Bronchial epithelial cell (primary cell): Measurements from ENCODE around the gene AARS2. TPM values are rescaled to one million over a fixed set of nuclear protein-coding genes. Genes with fewer than 3 reads are reported as not detected.

Experiments used
- DNase-seq: peaks from one replicate; pipeline ENCODE4 v3.0.0-alpha.2; 2010; ENCODE audit warnings: low read depth
- FAIRE-seq: peaks from 2 replicates; lab custom pipeline; 2011; peaks lifted over from hg19 to GRCh38; lab: Jason Lieb, UNC
- H3K27me3 ChIP-seq: 2 replicates; pipeline ENCODE4 v1.5.1; 2011; ENCODE audit warnings: low read length; ENCODE audit not compliant: control insufficient read depth, insufficient read depth
- H3K36me3 ChIP-seq: 2 replicates; pipeline ENCODE4 v1.5.1; 2011; ENCODE audit warnings: low read length; ENCODE audit not compliant: control insufficient read depth, insufficient read depth
- H3K4me3 ChIP-seq: 2 replicates; pipeline ENCODE4 v1.5.1; 2011; ENCODE audit warnings: mild to moderate bottlenecking, low read depth, low read length, control low read depth
- total RNA-seq: library from RNA; depleted of rRNA; stranded (reverse); fragments of >200 nt; gene quantifications from 2 replicates; pipeline ENCODE4 v1.2.1, GENCODE V29; 2014
- TF ChIP-seq, protein P1 (sequence below): IDR thresholded peaks from 2 replicates; pipeline ENCODE4 v1.5.1; 2011; ENCODE audit warnings: mild to moderate bottlenecking, moderate library complexity, low read length, control low read depth, inconsistent platforms; ENCODE audit not compliant: insufficient read depth, severe bottlenecking

AARS2 gene
- total RNA-seq, 1 donor from 2014 or later: 9.5 TPM

DNA sequence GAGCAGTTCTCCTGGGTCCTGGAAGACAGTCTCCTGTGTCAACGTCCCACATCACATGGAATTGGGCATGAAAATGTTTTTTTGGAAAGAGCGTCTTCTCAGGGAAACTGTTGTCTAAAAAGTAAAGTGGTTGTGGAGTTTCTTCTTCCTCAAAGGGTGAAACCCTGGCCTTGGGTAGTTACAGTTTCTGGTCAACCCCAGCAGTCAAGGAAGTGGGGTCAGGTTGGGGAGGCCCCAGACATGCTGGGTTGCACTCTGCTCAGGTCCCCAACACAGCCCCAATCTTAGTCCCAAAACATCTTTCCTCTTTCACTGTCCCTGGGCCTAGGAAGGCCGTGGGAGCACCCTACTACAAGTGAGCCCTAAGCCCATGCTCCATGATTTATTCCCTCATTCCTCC is 46.8 kb downstream of the AARS2 start:
- Histone ChIP-seq H3K4me3 (no peak overlapping the region), H3K27me3 (peaks cover 7% of the 10 kb centered on the region), H3K36me3 (peaks cover 4% of the 10 kb centered on the region)
- DNase-seq: no peak
- FAIRE-seq: no peak
- TF ChIP-seq, protein P1, sequence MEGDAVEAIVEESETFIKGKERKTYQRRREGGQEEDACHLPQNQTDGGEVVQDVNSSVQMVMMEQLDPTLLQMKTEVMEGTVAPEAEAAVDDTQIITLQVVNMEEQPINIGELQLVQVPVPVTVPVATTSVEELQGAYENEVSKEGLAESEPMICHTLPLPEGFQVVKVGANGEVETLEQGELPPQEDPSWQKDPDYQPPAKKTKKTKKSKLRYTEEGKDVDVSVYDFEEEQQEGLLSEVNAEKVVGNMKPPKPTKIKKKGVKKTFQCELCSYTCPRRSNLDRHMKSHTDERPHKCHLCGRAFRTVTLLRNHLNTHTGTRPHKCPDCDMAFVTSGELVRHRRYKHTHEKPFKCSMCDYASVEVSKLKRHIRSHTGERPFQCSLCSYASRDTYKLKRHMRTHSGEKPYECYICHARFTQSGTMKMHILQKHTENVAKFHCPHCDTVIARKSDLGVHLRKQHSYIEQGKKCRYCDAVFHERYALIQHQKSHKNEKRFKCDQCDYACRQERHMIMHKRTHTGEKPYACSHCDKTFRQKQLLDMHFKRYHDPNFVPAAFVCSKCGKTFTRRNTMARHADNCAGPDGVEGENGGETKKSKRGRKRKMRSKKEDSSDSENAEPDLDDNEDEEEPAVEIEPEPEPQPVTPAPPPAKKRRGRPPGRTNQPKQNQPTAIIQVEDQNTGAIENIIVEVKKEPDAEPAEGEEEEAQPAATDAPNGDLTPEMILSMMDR: no peak

DNA sequence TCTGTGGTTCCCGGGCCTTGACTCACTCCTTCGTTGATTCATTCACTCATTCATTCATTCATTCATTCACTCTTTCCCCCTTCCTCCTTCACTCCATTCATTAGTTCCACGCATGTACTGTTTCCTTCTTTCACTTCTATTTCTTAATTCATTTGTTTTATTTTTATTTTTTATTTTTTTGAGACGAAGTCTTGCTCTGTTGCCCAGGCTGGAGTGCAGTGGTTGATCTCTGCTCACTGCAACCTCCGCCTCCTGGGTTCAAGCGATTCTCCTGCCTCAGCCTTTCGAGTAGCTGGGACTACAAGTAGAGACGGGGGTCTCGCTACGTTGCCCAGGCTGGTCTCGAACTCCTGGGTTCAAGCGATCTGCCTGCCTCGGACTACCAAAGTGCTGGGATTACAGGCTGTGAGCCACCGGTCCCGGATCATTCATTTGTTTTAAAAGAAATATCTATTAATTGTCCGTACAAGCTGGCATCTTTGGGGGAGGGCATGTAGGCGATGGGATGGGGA is 47.4 kb downstream of the AARS2 start:
- H3K4me3 ChIP-seq: peak overlapping the region; percentile 67
- no peak for FAIRE-seq
- peaks cover 5% of the 10 kb centered on the region for H3K36me3 ChIP-seq
- DNase-seq: peak; percentile 91
- H3K27me3 ChIP-seq: peaks cover 4% of the 10 kb centered on the region
- TF ChIP-seq, protein P1: no peak

DNA sequence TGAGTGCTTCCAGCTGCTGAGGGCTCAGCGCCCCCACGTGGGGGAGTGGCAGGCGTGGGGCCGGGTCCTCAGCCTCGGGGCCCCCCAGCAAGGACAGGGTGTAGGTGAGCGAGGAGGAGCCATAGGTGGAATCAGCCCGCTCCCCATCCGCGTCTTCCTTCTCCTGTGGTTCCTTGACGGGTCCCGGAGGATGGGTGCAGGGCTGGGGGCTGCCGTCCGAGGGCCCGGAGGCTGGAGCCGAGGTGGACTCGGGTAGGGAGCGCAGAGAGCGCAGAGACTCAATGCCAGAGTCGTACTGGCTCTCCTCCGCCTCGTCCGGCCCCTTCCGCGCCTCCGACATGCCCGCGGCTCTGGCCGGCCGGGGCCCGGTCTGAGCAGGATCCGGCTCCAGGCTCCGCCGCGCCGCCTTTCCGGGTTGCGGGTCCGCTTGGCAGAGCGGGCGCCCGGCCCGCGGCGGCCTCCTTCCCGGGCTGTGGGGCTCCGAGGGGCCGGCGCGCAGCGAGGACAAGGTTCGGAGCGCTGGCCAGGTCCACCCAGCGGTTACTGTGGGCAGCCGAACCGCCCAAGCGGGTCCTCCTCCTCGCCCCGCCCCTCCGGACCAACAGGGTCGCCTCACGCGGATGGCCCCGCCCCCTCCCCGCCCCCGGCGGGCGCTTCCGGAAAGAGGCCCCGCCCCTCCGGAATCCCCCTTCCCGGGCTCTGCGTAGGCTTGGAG is 48.0 kb downstream of the AARS2 start, which contains the start of gene NFKBIE:
NFKBIE (minus strand) TSS at position 545 of the 715 bp plus-strand sequence; CDS start at position 340, 205 bp downstream.
- Histone ChIP-seq H3K27me3 (peaks cover 4% of the 10 kb centered on the region), H3K36me3 (peaks cover 7% of the 10 kb centered on the region), H3K4me3 (peak within 1 kb of the TSS; percentile 67)
- TF ChIP-seq, protein P1: peak; percentile 37
- no peak for FAIRE-seq
- no peak for DNase-seq

GRCh38 chr6:44264154-44265006 is 48.8 kb downstream of the AARS2 start:
- peak overlapping the region; percentile 67 for H3K4me3 ChIP-seq
- TF ChIP-seq, protein P1: no peak
- H3K27me3 ChIP-seq: peaks cover 4% of the 10 kb centered on the region
- H3K36me3 ChIP-seq: peaks cover 9% of the 10 kb centered on the region
- FAIRE-seq (no peak), DNase-seq (no peak)

DNA sequence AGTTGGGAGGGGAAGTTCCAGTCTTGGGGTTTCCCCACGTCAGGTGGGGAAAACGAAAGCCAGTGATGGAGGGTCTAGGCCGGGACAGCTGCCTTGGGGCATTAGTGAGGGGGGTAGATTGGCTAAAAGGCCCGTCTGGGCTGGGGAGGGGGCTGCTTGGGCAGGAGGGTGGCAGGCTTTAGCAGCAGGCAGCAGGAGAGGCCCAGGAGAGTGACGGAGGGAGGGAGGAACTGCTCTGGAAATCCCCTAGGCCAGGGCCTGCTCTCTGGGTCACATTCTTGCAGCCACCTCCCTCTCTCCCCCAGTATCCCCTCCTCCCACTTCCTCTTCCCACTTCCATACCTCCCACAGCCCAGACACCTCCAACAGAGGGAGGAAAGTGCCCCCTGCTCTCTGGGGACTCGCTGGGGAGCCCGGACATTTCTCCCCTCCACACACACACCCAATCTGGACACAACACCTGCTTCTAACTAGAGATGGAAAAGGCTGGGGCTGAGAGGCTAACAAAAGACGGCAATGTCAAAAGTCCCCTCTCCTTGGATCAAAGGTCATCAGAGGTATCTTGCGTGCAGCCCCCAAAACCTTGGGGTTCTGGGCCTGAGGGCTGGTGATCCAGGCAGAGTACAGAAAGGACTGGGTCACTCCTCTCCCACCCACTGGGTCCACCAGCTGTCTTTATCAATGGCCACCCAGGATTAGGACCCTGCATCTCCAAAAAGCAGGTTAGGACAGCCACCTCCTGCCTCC is 49.6 kb downstream of the AARS2 start:
- peak overlapping the region; percentile 67 for H3K4me3 ChIP-seq
- FAIRE-seq (no peak), DNase-seq (no peak)
- TF ChIP-seq, protein P1: no peak
- peaks cover 12% of the 10 kb centered on the region for H3K36me3 ChIP-seq
- peaks cover 2% of the 10 kb centered on the region for H3K27me3 ChIP-seq
